Liver (tissue), 3 donors: Measurements from ENCODE around the gene TAF3.
"Not testable (repeated sequence)": the region's sequence is repeated elsewhere in the genome, so short reads cannot be mapped to it uniquely, and the experiment has no call there.

ENCODE experiments used
- EGR1 ChIP-seq, 2 donors: IDR thresholded peaks; 2 replicates each; pipeline ENCODE4 v1.6.1; 2016 to 2018; ENCODE audit warnings: antibody characterized with exemption in 2 of 2, low read depth in 2 of 2
- HNF4A ChIP-seq, 2 donors: conservative IDR thresholded peaks; 2 replicates each; pipeline ENCODE4 v1.6.1; 2016; ENCODE audit warnings: antibody characterized with exemption in 2 of 2, mild to moderate bottlenecking in 2 of 2
- JUND ChIP-seq, 2 donors: IDR thresholded peaks; 2 replicates each; pipeline ENCODE4 v1.6.1; 2016; ENCODE audit warnings: antibody characterized with exemption in 2 of 2
- TAF1 ChIP-seq: conservative IDR thresholded peaks from 2 replicates; pipeline ENCODE4 v1.6.1; 2016; ENCODE audit warnings: antibody characterized with exemption, mild to moderate bottlenecking
- TF ChIP-seq, protein P1 (sequence below): IDR thresholded peaks from 2 replicates; pipeline ENCODE4 v1.6.1; 2016; ENCODE audit warnings: antibody characterized with exemption, mild to moderate bottlenecking
- TF ChIP-seq, protein P2 (sequence below): fragments of 150-350 bp; IDR thresholded peaks from 2 replicates; pipeline ENCODE4 v1.5.1; 2017; ENCODE audit warnings: improper control_type of control experiment, low read depth, low read length; ENCODE audit not compliant: missing input control
- TF ChIP-seq, protein P3 (sequence below): IDR thresholded peaks from 2 replicates; pipeline ENCODE4 v1.6.1; 2016; ENCODE audit warnings: antibody characterized with exemption
- donor health status: healthy.
- donor health status: healthy.

DNA sequence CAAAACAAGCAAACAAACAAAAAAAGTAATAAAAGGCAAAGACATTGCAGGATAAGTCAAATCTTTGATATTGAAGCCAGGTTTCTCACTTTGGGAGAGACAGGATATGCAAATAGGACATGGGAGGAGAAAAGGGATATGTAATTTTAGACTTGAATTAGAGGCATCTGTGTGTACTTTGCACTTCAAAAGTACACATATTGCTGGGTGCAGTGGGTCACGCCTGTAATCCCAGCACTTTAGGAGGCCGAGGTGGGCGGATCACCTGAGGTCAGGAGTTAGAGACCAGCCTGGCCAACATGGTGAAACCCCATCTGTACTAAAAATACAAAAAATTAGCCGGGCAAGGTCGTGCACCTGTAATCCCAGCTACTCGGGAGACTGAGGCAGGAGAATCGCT lies 6.6 kb upstream of the TAF3 start:
- not testable (repeated sequence) for TF ChIP-seq TAF1; EGR1 (IDR thresholded peaks at IDR 0.05; ENCODE audit: low read depth in 2 of 2); JUND (IDR thresholded peaks at IDR 0.05)
- TF ChIP-seq, protein P1, sequence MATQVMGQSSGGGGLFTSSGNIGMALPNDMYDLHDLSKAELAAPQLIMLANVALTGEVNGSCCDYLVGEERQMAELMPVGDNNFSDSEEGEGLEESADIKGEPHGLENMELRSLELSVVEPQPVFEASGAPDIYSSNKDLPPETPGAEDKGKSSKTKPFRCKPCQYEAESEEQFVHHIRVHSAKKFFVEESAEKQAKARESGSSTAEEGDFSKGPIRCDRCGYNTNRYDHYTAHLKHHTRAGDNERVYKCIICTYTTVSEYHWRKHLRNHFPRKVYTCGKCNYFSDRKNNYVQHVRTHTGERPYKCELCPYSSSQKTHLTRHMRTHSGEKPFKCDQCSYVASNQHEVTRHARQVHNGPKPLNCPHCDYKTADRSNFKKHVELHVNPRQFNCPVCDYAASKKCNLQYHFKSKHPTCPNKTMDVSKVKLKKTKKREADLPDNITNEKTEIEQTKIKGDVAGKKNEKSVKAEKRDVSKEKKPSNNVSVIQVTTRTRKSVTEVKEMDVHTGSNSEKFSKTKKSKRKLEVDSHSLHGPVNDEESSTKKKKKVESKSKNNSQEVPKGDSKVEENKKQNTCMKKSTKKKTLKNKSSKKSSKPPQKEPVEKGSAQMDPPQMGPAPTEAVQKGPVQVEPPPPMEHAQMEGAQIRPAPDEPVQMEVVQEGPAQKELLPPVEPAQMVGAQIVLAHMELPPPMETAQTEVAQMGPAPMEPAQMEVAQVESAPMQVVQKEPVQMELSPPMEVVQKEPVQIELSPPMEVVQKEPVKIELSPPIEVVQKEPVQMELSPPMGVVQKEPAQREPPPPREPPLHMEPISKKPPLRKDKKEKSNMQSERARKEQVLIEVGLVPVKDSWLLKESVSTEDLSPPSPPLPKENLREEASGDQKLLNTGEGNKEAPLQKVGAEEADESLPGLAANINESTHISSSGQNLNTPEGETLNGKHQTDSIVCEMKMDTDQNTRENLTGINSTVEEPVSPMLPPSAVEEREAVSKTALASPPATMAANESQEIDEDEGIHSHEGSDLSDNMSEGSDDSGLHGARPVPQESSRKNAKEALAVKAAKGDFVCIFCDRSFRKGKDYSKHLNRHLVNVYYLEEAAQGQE: not testable (repeated sequence)
- TF ChIP-seq, protein P2, sequence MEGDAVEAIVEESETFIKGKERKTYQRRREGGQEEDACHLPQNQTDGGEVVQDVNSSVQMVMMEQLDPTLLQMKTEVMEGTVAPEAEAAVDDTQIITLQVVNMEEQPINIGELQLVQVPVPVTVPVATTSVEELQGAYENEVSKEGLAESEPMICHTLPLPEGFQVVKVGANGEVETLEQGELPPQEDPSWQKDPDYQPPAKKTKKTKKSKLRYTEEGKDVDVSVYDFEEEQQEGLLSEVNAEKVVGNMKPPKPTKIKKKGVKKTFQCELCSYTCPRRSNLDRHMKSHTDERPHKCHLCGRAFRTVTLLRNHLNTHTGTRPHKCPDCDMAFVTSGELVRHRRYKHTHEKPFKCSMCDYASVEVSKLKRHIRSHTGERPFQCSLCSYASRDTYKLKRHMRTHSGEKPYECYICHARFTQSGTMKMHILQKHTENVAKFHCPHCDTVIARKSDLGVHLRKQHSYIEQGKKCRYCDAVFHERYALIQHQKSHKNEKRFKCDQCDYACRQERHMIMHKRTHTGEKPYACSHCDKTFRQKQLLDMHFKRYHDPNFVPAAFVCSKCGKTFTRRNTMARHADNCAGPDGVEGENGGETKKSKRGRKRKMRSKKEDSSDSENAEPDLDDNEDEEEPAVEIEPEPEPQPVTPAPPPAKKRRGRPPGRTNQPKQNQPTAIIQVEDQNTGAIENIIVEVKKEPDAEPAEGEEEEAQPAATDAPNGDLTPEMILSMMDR: not testable (repeated sequence)
- peak; percentile 61 to 68 for TF ChIP-seq HNF4A (conservative IDR thresholded peaks at IDR 0.05)
- TF ChIP-seq, protein P3, sequence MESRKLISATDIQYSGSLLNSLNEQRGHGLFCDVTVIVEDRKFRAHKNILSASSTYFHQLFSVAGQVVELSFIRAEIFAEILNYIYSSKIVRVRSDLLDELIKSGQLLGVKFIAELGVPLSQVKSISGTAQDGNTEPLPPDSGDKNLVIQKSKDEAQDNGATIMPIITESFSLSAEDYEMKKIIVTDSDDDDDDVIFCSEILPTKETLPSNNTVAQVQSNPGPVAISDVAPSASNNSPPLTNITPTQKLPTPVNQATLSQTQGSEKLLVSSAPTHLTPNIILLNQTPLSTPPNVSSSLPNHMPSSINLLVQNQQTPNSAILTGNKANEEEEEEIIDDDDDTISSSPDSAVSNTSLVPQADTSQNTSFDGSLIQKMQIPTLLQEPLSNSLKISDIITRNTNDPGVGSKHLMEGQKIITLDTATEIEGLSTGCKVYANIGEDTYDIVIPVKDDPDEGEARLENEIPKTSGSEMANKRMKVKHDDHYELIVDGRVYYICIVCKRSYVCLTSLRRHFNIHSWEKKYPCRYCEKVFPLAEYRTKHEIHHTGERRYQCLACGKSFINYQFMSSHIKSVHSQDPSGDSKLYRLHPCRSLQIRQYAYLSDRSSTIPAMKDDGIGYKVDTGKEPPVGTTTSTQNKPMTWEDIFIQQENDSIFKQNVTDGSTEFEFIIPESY: not testable (repeated sequence)
